ENCODE measurements around the gene TPBG.

TPBG gene

GRCh38 chr6:82363428-82364086 lies at the start of gene TPBG:
TSS of gene TPBG (plus strand) at chr6:82363817. CDS start at chr6:82364962, 1,145 bp downstream.
- DNase-seq, result peak; percentile 64

GRCh38 chr6:82322386-82322785 lies 41.2 kb upstream of the TPBG start:
- DNase-seq, result no peak

GRCh38 chr6:82329766-82330165 lies 33.9 kb upstream of the TPBG start:
- no peak for DNase-seq

GRCh38 chr6:82330171-82330804 lies 33.3 kb upstream of the TPBG start:
- DNase-seq, result no peak

GRCh38 chr6:82331031-82331773 lies 32.4 kb upstream of the TPBG start:
- DNase-seq, result no peak

GRCh38 chr6:82333781-82334180 lies 29.8 kb upstream of the TPBG start:
- no peak for DNase-seq

- DNase-seq, result no peak
Observed at GRCh38 chr6:82337688-82338257, 25.8 kb upstream of the TPBG start.

- no peak for DNase-seq
Observed at GRCh38 chr6:82348130-82348529, 15.5 kb upstream of the TPBG start.

- no peak for DNase-seq
Observed at GRCh38 chr6:82353848-82354247, 9.8 kb upstream of the TPBG start.

- DNase-seq, result no peak
Observed at GRCh38 chr6:82360552-82360951, 3.1 kb upstream of the TPBG start.

GRCh38 chr6:82361631-82362030 lies 2.0 kb upstream of the TPBG start:
- DNase-seq, result no peak

- no peak for DNase-seq
Observed at GRCh38 chr6:82362144-82362543, 1.5 kb upstream of the TPBG start.

GRCh38 chr6:82362878-82363427 lies 664 bp upstream of the TPBG start:
- no peak for DNase-seq

- DNase-seq, result peak; percentile 49
Observed at GRCh38 chr6:82364087-82365015, 734 bp downstream of the TPBG start.

- DNase-seq, result peak; percentile 32
Observed at GRCh38 chr6:82365016-82365795, 1.6 kb downstream of the TPBG start.

GRCh38 chr6:82367704-82368103 lies 4.1 kb downstream of the TPBG start:
- DNase-seq, result no peak

- no peak for DNase-seq
Observed at GRCh38 chr6:82370788-82371187, 7.2 kb downstream of the TPBG start.

GRCh38 chr6:82371799-82372546 lies 8.4 kb downstream of the TPBG start:
- no peak for DNase-seq

GRCh38 chr6:82372656-82373055 lies 9.0 kb downstream of the TPBG start:
- no peak for DNase-seq

GRCh38 chr6:82374516-82374915 lies 10.9 kb downstream of the TPBG start:
- DNase-seq, result no peak

GRCh38 chr6:82376636-82377035 lies 13.0 kb downstream of the TPBG start:
- DNase-seq, result no peak
